SH-SY5Y (cell line): Measurements from ENCODE around the gene PACSIN3.

Source experiments
- GATA2 ChIP-seq: IDR thresholded peaks from 2 replicates; pipeline ENCODE4 v1.6.1; 2011; ENCODE audit warnings: mild to moderate bottlenecking, low read depth, low read length
- GATA3 ChIP-seq: IDR thresholded peaks from 2 replicates; pipeline ENCODE4 v1.6.1; 2011; ENCODE audit warnings: low read depth, mild to moderate bottlenecking, low read length, moderate library complexity

GRCh38 chr11:47186076-47186699 lies at the start of gene PACSIN3:
- TF ChIP-seq GATA2 (no peak), GATA3 (no peak)
